ENCODE data around the gene PRF1. TPM values are rescaled to one million over a fixed set of nuclear protein-coding genes. Genes with fewer than 3 reads are reported as not detected.

PRF1 gene
- total RNA-seq, 4 donors from 2014 or later: 3.0 to 21.4 (median 3.6) TPM

GRCh38 chr10:70590655-70591416 is 11.7 kb downstream of the PRF1 start:
- ATAC-seq (ENCODE audit: low FRiP score) (no peak), DNase-seq (ENCODE audit: low spot score) (no peak)
- TF ChIP-seq CTCF (IDR thresholded peaks at IDR 0.05): no peak

GRCh38 chr10:70589762-70590654 is 12.5 kb downstream of the PRF1 start:
- ATAC-seq (ENCODE audit: low FRiP score) (no peak), DNase-seq (ENCODE audit: low spot score) (no peak)
- TF ChIP-seq CTCF (IDR thresholded peaks at IDR 0.05): no peak

GRCh38 chr10:70588859-70589570 is 13.5 kb downstream of the PRF1 start:
- ATAC-seq (ENCODE audit: low FRiP score) (no peak), DNase-seq (ENCODE audit: low spot score) (no peak)

GRCh38 chr10:70588255-70588654 is 14.3 kb downstream of the PRF1 start:
- no peak for ATAC-seq (ENCODE audit: low FRiP score)

More at GRCh38 chr10:70588859-70589570, 13.5 kb downstream of the PRF1 start:
- no peak for TF ChIP-seq CTCF (IDR thresholded peaks at IDR 0.05)

GRCh38 chr10:70587045-70587658 is 15.4 kb downstream of the PRF1 start:
- ATAC-seq (ENCODE audit: low FRiP score): no peak
- no peak for DNase-seq (ENCODE audit: low spot score)
- no peak for TF ChIP-seq CTCF (IDR thresholded peaks at IDR 0.05)

More at GRCh38 chr10:70588255-70588654, 14.3 kb downstream of the PRF1 start:
- no peak for DNase-seq (ENCODE audit: low spot score)
- TF ChIP-seq CTCF (IDR thresholded peaks at IDR 0.05): no peak

- TF ChIP-seq CTCF (IDR thresholded peaks at IDR 0.05): no peak
- ATAC-seq (ENCODE audit: low FRiP score) (no peak), DNase-seq (ENCODE audit: low spot score) (no peak)
Observed at GRCh38 chr10:70586348-70586930, 16.1 kb downstream of the PRF1 start.

Data from omental fat pad (tissue), 4 donors.